K562 (cell line): ENCODE data around the gene SCUBE1. TPM values are rescaled to one million over a fixed set of nuclear protein-coding genes. Genes with fewer than 3 reads are reported as not detected.

Experiments
- ATAC-seq: fragments of 200-7000 bp; cut with Tn5 transposase; 3 replicates; pipeline ENCODE4 v1.9.1; 2020; ENCODE audit warnings: moderate library complexity
- BruUV-seq: library from RNA; stranded (reverse); fragments of 400-500 nt; replicated peaks from 2 replicates; lab custom pipeline; 2021; lab: Mats Ljungman, UMichigan
- CTCF ChIA-PET: fragments of 300-600 bp; formaldehyde crosslinking; extraction: SDS; loops from one replicate; lab custom pipeline; 2021; ENCODE audit warnings: low intra/inter-chr PET ratio; lab: Yijun Ruan, JAX
- POLR2A ChIA-PET: fragments of 300-600, 350-650 bp; sonication (Branson Sonifier 250); formaldehyde crosslinking; extraction: SDS; loops from one replicate; lab custom pipeline; 2021; ENCODE audit warnings: antibody characterized with exemption, inconsistent platforms; lab: Yijun Ruan, JAX
- DNase-seq, 4 experiments: peaks; one replicate each; pipeline versions ENCODE4 v3.0.0 to v3.0.0-alpha.2; 2011 to 2018; ENCODE audit warnings: low spot score in 3 of 4, mixed read lengths in 3 of 4; ENCODE audit errors: extremely low read depth in 1 of 4
- FAIRE-seq: peaks from 2 replicates; lab custom pipeline; 2011; peaks lifted over from hg19 to GRCh38; lab: Jason Lieb, UNC
- H2AFZ ChIP-seq: 2 replicates; pipeline ENCODE4 v1.6.0; 2011; ENCODE audit warnings: low read depth, low read length, control low read depth, inconsistent platforms
- H3K27ac ChIP-seq: fragments of 200-600 bp; 3 replicates; pipeline ENCODE4 v1.8.0; 2011; ENCODE audit warnings: low read depth, mild to moderate bottlenecking, control low read depth, inconsistent platforms, low read length, moderate library complexity, mixed read lengths; ENCODE audit errors: extremely low read depth
- H3K27me3 ChIP-seq, 2 experiments: fragments of 300-600 bp in 1 of 2; 2 replicates in 1 of 2; 3 replicates in 1 of 2; pipeline versions ENCODE4 v1.6.0 to v1.8.0; 2011; ENCODE audit warnings: inconsistent platforms in 2 of 2, low read length in 2 of 2, mild to moderate bottlenecking in 1 of 2, mixed read lengths in 1 of 2, moderate library complexity in 1 of 2; ENCODE audit not compliant: control insufficient read depth in 2 of 2, insufficient read depth in 2 of 2
- H3K36me3 ChIP-seq: fragments of 300-600 bp; 3 replicates; pipeline ENCODE4 v1.8.0; 2011; ENCODE audit warnings: mild to moderate bottlenecking, low read length, inconsistent platforms; ENCODE audit not compliant: control insufficient read depth, insufficient read depth
- H3K4me1 ChIP-seq, 2 experiments: fragments of 200-600 bp in 1 of 2; replicated peaks in 1 of 2; 2 replicates in 1 of 2; 3 replicates in 1 of 2; pipeline versions ENCODE4 v1.5.1 to v1.8.0; 2011; ENCODE audit warnings: inconsistent platforms in 2 of 2, low read length in 2 of 2, mild to moderate bottlenecking in 1 of 2, mixed read lengths in 1 of 2, moderate library complexity in 1 of 2; ENCODE audit not compliant: control insufficient read depth in 2 of 2, insufficient read depth in 2 of 2
- H3K4me2 ChIP-seq: 2 replicates; pipeline ENCODE4 v1.6.1; 2011; ENCODE audit warnings: low read length, control low read depth, inconsistent platforms, mixed read lengths; ENCODE audit not compliant: insufficient read depth
- H3K4me3 ChIP-seq: fragments of 200-600 bp; sonication (generic), shearing (Covaris generic); 2 replicates; pipeline ENCODE4 v1.5.1; 2016; ENCODE audit warnings: control low read depth, inconsistent platforms
- H3K79me2 ChIP-seq: fragments of 200-600 bp; 3 replicates; pipeline ENCODE4 v1.8.0; 2011; ENCODE audit warnings: low read length, inconsistent platforms; ENCODE audit not compliant: control insufficient read depth, insufficient read depth
- H3K9ac ChIP-seq, 2 experiments: 2 replicates each; pipeline versions ENCODE4 v1.6.0 to v1.6.1; 2011; ENCODE audit warnings: low read depth in 2 of 2, low read length in 2 of 2, control low read depth in 1 of 2, inconsistent platforms in 1 of 2, mild to moderate bottlenecking in 1 of 2, mixed read lengths in 1 of 2; ENCODE audit not compliant: insufficient read depth in 1 of 2
- H3K9me1 ChIP-seq: one replicate; pipeline ENCODE4 v1.6.0; 2011; ENCODE audit warnings: inconsistent platforms, mild to moderate bottlenecking, low read length, moderate library complexity; ENCODE audit not compliant: control insufficient read depth, insufficient read depth
- H3K9me3 ChIP-seq: replicated peaks from 2 replicates; pipeline ENCODE4 v1.5.1; 2011; ENCODE audit warnings: low read depth, low read length, inconsistent platforms; ENCODE audit not compliant: control insufficient read depth, insufficient read depth
- H4K20me1 ChIP-seq: replicated peaks from 2 replicates; pipeline ENCODE4 v1.6.1; 2011; ENCODE audit warnings: low read length, inconsistent platforms, mixed read lengths; ENCODE audit not compliant: control insufficient read depth, insufficient read depth
- CBFB ChIP-seq: sonication (generic); formaldehyde crosslinking; IDR thresholded peaks from 2 replicates; pipeline ENCODE4 v1.4.0; 2020; ENCODE audit warnings: mild to moderate bottlenecking, missing genetic modification reagents
- ELF2 ChIP-seq: fragments of 250-450 bp; sonication (Bioruptor Pico); IDR thresholded peaks from 2 replicates; pipeline ENCODE4 v1.5.0; 2021; ENCODE audit warnings: mild to moderate bottlenecking
- HMG20A ChIP-seq: fragments of 450-650 bp; formaldehyde crosslinking; conservative IDR thresholded peaks from 2 replicates; pipeline ENCODE4 v1.4.0; 2020; ENCODE audit warnings: mild to moderate bottlenecking, mixed read lengths
- NBN ChIP-seq: fragments of 450-650 bp; IDR thresholded peaks from 2 replicates; pipeline ENCODE4 v1.6.1; 2016; ENCODE audit warnings: low read depth, mild to moderate bottlenecking
- POLR3G ChIP-seq: IDR thresholded peaks from 2 replicates; pipeline ENCODE4 v1.6.1; 2011; ENCODE audit not compliant: insufficient read length, insufficient replicate concordance; ENCODE audit errors: extremely low read depth
- SAFB2 ChIP-seq: fragments of 200-400 bp; formaldehyde crosslinking; IDR thresholded peaks from 2 replicates; pipeline ENCODE4 v1.6.1; 2018; ENCODE audit warnings: borderline replicate concordance, low read length, low read depth, moderate library complexity; ENCODE audit not compliant: severe bottlenecking
- STAT5A ChIP-seq: IDR thresholded peaks from 2 replicates; pipeline ENCODE4 v1.6.1; 2012; ENCODE audit warnings: low read length, inconsistent platforms, borderline replicate concordance
- ZNF76 ChIP-seq: fragments of 250-450 bp; sonication (Bioruptor Pico); IDR thresholded peaks from 2 replicates; pipeline ENCODE4 v1.4.0; 2020; ENCODE audit warnings: mild to moderate bottlenecking, moderate library complexity, borderline replicate concordance
- WGBS: fragments of 100-300 bp; shearing (Covaris generic); methylation state at CpG from one replicate; pipeline ENCODE4 v1.1.6; 2016; ENCODE audit warnings: low coverage, mixed read lengths; ENCODE audit not compliant: insufficient coverage; ENCODE audit errors: missing lambda C conversion rate; 5-methylcytosine and 5-hydroxymethylcytosine counted together
- in situ Hi-C: fragments of 300-500 bp; cut with MboI; formaldehyde crosslinking; loops from 4 replicates; pipeline ENCODE4 v1.15.0; 2018; ENCODE audit warnings: inconsistent platforms, mixed read lengths
- intact Hi-C: fragments of 100-400 bp; cut with micrococcal nuclease; formaldehyde crosslinking; loops from 2 replicates; pipeline ENCODE4 v1.14.2; 2022
- polyA plus RNA-seq, 8 experiments: library from polyadenylated mRNA; depleted of rRNA in 4 of 8; stranded (reverse) in 5 of 8; unstranded in 3 of 8; fragments of >200 nt; fragmentation: Nextera tagmentation in 2 of 8; fragmentation: Illumina TruSeq in 1 of 8; extraction: Ambion mirVana in 2 of 8; extraction: Trizol in 1 of 8; gene quantifications; 2 replicates each; pipeline versions ENCODE4 v1.2.1 to v1.2.3, GENCODE V29; 2011 to 2014; ENCODE audit warnings: inconsistent platforms in 1 of 8, missing spikeins in 1 of 8
- total RNA-seq, 7 experiments: library from RNA; depleted of rRNA in 6 of 7; stranded (reverse); fragments of >200 nt in 6 of 7; fragmentation: Illumina TruSeq in 2 of 7; extraction: Trizol in 2 of 7; gene quantifications; 2 replicates each; pipeline versions ENCODE4 v1.2.1 to v1.2.3, GENCODE V29; 2011 to 2021; ENCODE audit warnings: low replicate concordance in 1 of 7
- TF ChIP-seq, protein P1 (sequence below): fragments of 250-450 bp; sonication (Bioruptor Pico); IDR thresholded peaks from 2 replicates; pipeline ENCODE4 v1.8.0; 2022; ENCODE audit warnings: moderate library complexity, mild to moderate bottlenecking, inconsistent platforms

The SCUBE1 gene
- total and polyA plus RNA-seq, 9 of the 15 experiments (the other 6 are each of a cell fraction or from before 2014, with no cell fraction given) = 0.03 to 0.47 (median 0.29) TPM; not detected in 6

DNA sequence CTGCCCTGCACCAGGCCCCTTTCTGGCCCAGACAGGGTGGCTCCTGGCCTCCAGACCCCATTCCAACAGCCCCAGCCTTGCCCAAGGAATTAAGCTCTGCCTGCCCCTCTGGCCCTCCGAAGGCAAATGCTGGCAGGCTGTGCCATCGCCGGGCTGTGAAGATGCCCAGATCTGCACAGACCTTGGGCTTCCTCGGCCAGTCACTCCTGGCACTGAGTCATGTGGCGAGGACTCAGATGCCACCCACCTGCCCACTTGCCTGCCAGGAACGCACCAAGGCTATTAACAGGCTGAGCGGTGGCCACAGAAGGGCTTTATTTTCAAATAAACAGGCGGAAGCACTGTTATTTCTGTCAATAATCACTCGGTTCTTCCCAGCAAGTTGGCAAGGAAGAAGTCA lies 105.9 kb downstream of the SCUBE1 start:
- no peak overlapping the region for H3K4me2 ChIP-seq
- H3K9ac ChIP-seq = no peak overlapping the region
- H3K4me3 ChIP-seq = no peak overlapping the region
- no TSS peak for BruUV-seq
- H3K27me3 ChIP-seq = peaks cover 0 to 35% of the 10 kb centered on the region in 2 experiments; a peak in 2 of 5 replicates
- no peaks in the 10 kb centered on the region for H3K36me3 ChIP-seq
- POLR2A ChIA-PET = interaction anchor here (0.7 to 1.5 kb wide), 2 partner anchors 10 to 12 kb away, joined by 3 to 7 read pairs; no protein-coding TSS in a partner anchor
- H3K79me2 ChIP-seq = no peaks in the 10 kb centered on the region
- H3K4me1 ChIP-seq = peaks cover 0 to 20% of the 10 kb centered on the region in 2 experiments; a peak in 2 of 5 replicates
- H4K20me1 ChIP-seq = no peaks in the 10 kb centered on the region
- no peak overlapping the region for H2AFZ ChIP-seq
- TF ChIP-seq, protein P1, sequence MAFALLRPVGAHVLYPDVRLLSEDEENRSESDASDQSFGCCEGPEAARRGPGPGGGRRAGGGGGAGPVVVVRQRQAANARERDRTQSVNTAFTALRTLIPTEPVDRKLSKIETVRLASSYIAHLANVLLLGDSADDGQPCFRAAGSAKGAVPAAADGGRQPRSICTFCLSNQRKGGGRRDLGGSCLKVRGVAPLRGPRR = no peak
- TF ChIP-seq ELF2 (no peak), SAFB2 (no peak), NBN (no peak), STAT5A (no peak), POLR3G (no peak), CBFB (CRISPR knock-in tag) (no peak), HMG20A (CRISPR knock-in tag) (no peak), ZNF76 (CRISPR knock-in tag) (no peak)
- FAIRE-seq = no peak
- no peak for ATAC-seq
- CTCF ChIA-PET = no interaction called here
- no peaks in the 10 kb centered on the region for H3K9me1 ChIP-seq
- no peak for DNase-seq
- in situ Hi-C loops = no loop called here
- intact Hi-C loops = no loop called here
- H3K27ac ChIP-seq = no peak overlapping the region
- 32% methylated on average over 9 of the region's 9 CpGs for WGBS
- no peaks in the 10 kb centered on the region for H3K9me3 ChIP-seq
